A549 (cell line): ENCODE measurements around the gene DNAJC18. TPM values are rescaled to one million over a fixed set of nuclear protein-coding genes. Genes with fewer than 3 reads are reported as not detected.

Source experiments
- ATAC-seq, 2 experiments: fragments of 200-7000 bp in 1 of 2; fragments of >200 bp in 1 of 2; cut with Nextera tagmentation in 1 of 2; cut with Tn5 transposase in 1 of 2; 3 replicates each; pipeline versions ENCODE4 v1.8.0 to v1.9.1; 2018 to 2020; ENCODE audit warnings: mild to moderate bottlenecking in 1 of 2, moderate library complexity in 1 of 2
- CTCF ChIA-PET: fragments of 300-600 bp; sonication (Branson Sonifier 250); formaldehyde crosslinking; extraction: SDS; loops from one replicate; lab custom pipeline; 2021; ENCODE audit warnings: antibody characterized with exemption, inconsistent platforms; lab: Yijun Ruan, JAX
- POLR2A ChIA-PET: fragments of 350-600 bp; formaldehyde crosslinking; extraction: SDS; loops from one replicate; lab custom pipeline; 2021; ENCODE audit warnings: antibody characterized with exemption, inconsistent platforms; lab: Yijun Ruan, JAX
- DNase-seq, 2 experiments: peaks; one replicate each; pipeline versions ENCODE4 v3.0.0 to v3.0.0-alpha.2; 2011 to 2016; ENCODE audit warnings: low read depth in 1 of 2, low spot score in 1 of 2
- FAIRE-seq: peaks from 2 replicates; lab custom pipeline; 2011; peaks lifted over from hg19 to GRCh38; lab: Jason Lieb, UNC
- H3K27ac ChIP-seq, 2 experiments: fragments of >200 bp; sonication (Bioruptor Twin); formaldehyde crosslinking; 3 replicates each; pipeline ENCODE4 v1.5.1; 2016 to 2017
- H3K4me1 ChIP-seq: fragments of >200 bp; sonication (Bioruptor Twin); formaldehyde crosslinking; 3 replicates; pipeline ENCODE4 v1.6.1; 2016
- H3K4me2 ChIP-seq: fragments of >200 bp; sonication (Bioruptor Twin); formaldehyde crosslinking; 3 replicates; pipeline ENCODE4 v1.6.1; 2016
- H3K4me3 ChIP-seq: fragments of >200 bp; sonication (Bioruptor Twin); formaldehyde crosslinking; 3 replicates; pipeline ENCODE4 v1.5.1; 2016
- H3K9me3 ChIP-seq: fragments of >200 bp; sonication (Bioruptor Twin); formaldehyde crosslinking; 3 replicates; pipeline ENCODE4 v1.6.1; 2016
- CEBPB ChIP-seq, 2 experiments: fragments of >200 bp in 1 of 2; sonication (Bioruptor Twin) in 1 of 2; formaldehyde crosslinking in 1 of 2; IDR thresholded peaks; 2 replicates each; pipeline ENCODE4 v1.6.1; 2012 to 2016
- CHD4 ChIP-seq: fragments of 200-600 bp; sonication (generic); IDR thresholded peaks from 2 replicates; pipeline ENCODE4 v1.6.1; 2016; ENCODE audit warnings: antibody characterized with exemption, mild to moderate bottlenecking, borderline replicate concordance
- EHF ChIP-seq: fragments of 250-450 bp; sonication (Bioruptor Pico); IDR thresholded peaks from 2 replicates; pipeline ENCODE4 v1.5.0; 2020; ENCODE audit warnings: mild to moderate bottlenecking
- EP300 ChIP-seq, 2 experiments: fragments of >200 bp; sonication (Bioruptor Twin); formaldehyde crosslinking; IDR thresholded peaks; 2 replicates in 1 of 2; 3 replicates in 1 of 2; pipeline ENCODE4 v1.6.1; 2016 to 2017
- ESRRA ChIP-seq: fragments of 150-350 bp; IDR thresholded peaks from 2 replicates; pipeline ENCODE4 v1.6.1; 2014; ENCODE audit warnings: mild to moderate bottlenecking, low read length, borderline replicate concordance
- HEYL ChIP-seq: fragments of 250-450 bp; sonication (Bioruptor Pico); IDR thresholded peaks from 2 replicates; pipeline ENCODE4 v1.8.0; 2021; ENCODE audit warnings: mild to moderate bottlenecking, moderate library complexity
- HOXA7 ChIP-seq: fragments of 250-450 bp; sonication (Bioruptor Pico); IDR thresholded peaks from 2 replicates; pipeline ENCODE4 v1.5.0; 2020; ENCODE audit warnings: mild to moderate bottlenecking, moderate library complexity
- HOXB13 ChIP-seq: fragments of 250-450 bp; sonication (Bioruptor Pico); IDR thresholded peaks from 2 replicates; pipeline ENCODE4 v1.5.0; 2020; ENCODE audit warnings: low read depth, mild to moderate bottlenecking, moderate library complexity
- JUN ChIP-seq, 2 experiments: fragments of >200 bp; sonication (Bioruptor Twin); formaldehyde crosslinking; IDR thresholded peaks; 2 replicates in 1 of 2; 3 replicates in 1 of 2; pipeline ENCODE4 v1.6.1; 2016 to 2017
- KDM1A ChIP-seq: fragments of 200-600 bp; sonication (generic); IDR thresholded peaks from 2 replicates; pipeline ENCODE4 v1.6.1; 2016; ENCODE audit warnings: low read depth, mild to moderate bottlenecking
- MAFK ChIP-seq: fragments of 450-650 bp; IDR thresholded peaks from 2 replicates; pipeline ENCODE4 v1.6.1; 2014; ENCODE audit not compliant: partially characterized antibody
- MAZ ChIP-seq: fragments of 150-350 bp; IDR thresholded peaks from 2 replicates; pipeline ENCODE4 v1.6.1; 2014; ENCODE audit warnings: antibody characterized with exemption, low read depth, low read length, borderline replicate concordance
- MYC ChIP-seq: IDR thresholded peaks from 2 replicates; pipeline ENCODE4 v1.6.1; 2012; ENCODE audit warnings: mild to moderate bottlenecking, inconsistent platforms, low read length, improper control_type of control experiment, borderline replicate concordance
- NPAS2 ChIP-seq: fragments of 250-450 bp; sonication (Bioruptor Pico); IDR thresholded peaks from 2 replicates; pipeline ENCODE4 v1.8.0; 2022; ENCODE audit warnings: mild to moderate bottlenecking, moderate library complexity, borderline replicate concordance
- NR3C1 ChIP-seq: fragments of >200 bp; sonication (Bioruptor Twin); formaldehyde crosslinking; IDR thresholded peaks from 3 replicates; pipeline ENCODE4 v1.6.1; 2017
- POLR2AphosphoS2 ChIP-seq: conservative IDR thresholded peaks from 2 replicates; pipeline ENCODE4 v1.6.1; 2012; ENCODE audit warnings: low read length, improper control_type of control experiment, inconsistent platforms
- RNF2 ChIP-seq: fragments of 200-600 bp; sonication (generic); IDR thresholded peaks from 2 replicates; pipeline ENCODE4 v1.6.1; 2016; ENCODE audit warnings: low read depth, mild to moderate bottlenecking, antibody characterized with exemption, moderate library complexity, borderline replicate concordance
- TP53 ChIP-seq: fragments of 250-450 bp; sonication (Bioruptor Pico); IDR thresholded peaks from 2 replicates; pipeline ENCODE4 v1.5.0; 2021; ENCODE audit warnings: mild to moderate bottlenecking, moderate library complexity
- USF2 ChIP-seq: fragments of 450-650 bp; IDR thresholded peaks from 2 replicates; pipeline ENCODE4 v1.6.1; 2014; ENCODE audit warnings: antibody characterized with exemption
- ZFP36 ChIP-seq: fragments of 450-650 bp; IDR thresholded peaks from 2 replicates; pipeline ENCODE4 v1.6.1; 2014; ENCODE audit warnings: borderline replicate concordance; ENCODE audit not compliant: partially characterized antibody
- ZNF302 ChIP-seq: fragments of 250-450 bp; sonication (Bioruptor Pico); IDR thresholded peaks from 2 replicates; pipeline ENCODE4 v1.9.0; 2021; ENCODE audit warnings: inconsistent platforms, mild to moderate bottlenecking, moderate library complexity
- ZSCAN20 ChIP-seq: fragments of 250-450 bp; sonication (Bioruptor Pico); IDR thresholded peaks from 2 replicates; pipeline ENCODE4 v1.8.0; 2022; ENCODE audit warnings: mild to moderate bottlenecking, moderate library complexity
- WGBS: methylation state at CpG from one replicate; pipeline ENCODE4 v1.1.6; 2017; ENCODE audit errors: missing lambda C conversion rate; 5-methylcytosine and 5-hydroxymethylcytosine counted together
- polyA plus RNA-seq, 4 experiments: library from polyadenylated mRNA; depleted of rRNA in 3 of 4; stranded (reverse); fragments of >200 nt; fragmentation: RNase III in 1 of 4; extraction: RNeasy Plus Mini Kit Qiagen cat#74134 plus additional on column Dnase treatment in 1 of 4; gene quantifications; 2 replicates in 3 of 4; 3 replicates in 1 of 4; pipeline ENCODE4 v1.2.3, GENCODE V29; 2011 to 2017
- TF ChIP-seq, protein P1 (sequence below): fragments of 250-450 bp; sonication (Bioruptor Pico); IDR thresholded peaks from 2 replicates; pipeline ENCODE4 v1.5.0; 2021; ENCODE audit warnings: mild to moderate bottlenecking, moderate library complexity, borderline replicate concordance

DNAJC18 gene
- polyA plus RNA-seq, 2 of the 4 experiments (the other 2 are of a cell fraction): 5.3 TPM

GRCh38 chr5:139406963-139407362 is 32.4 kb downstream of the DNAJC18 start:
- ATAC-seq (no peak), DNase-seq (no peak), FAIRE-seq (no peak)
- ChIA-PET POLR2A (no interaction called here), CTCF (interaction anchor here (1.2 to 6.1 kb wide), 4 partner anchors 12 to 107 kb away, joined by 3 to 48 read pairs (median 8); partner anchors contain the start of gene PROB1)
- Histone ChIP-seq H3K27ac (no peak overlapping the region), H3K4me3 (no peak overlapping the region), H3K4me1 (peaks cover 12% of the 10 kb centered on the region), H3K9me3 (no peaks in the 10 kb centered on the region), H3K4me2 (no peak overlapping the region)
- TF ChIP-seq, protein P1, sequence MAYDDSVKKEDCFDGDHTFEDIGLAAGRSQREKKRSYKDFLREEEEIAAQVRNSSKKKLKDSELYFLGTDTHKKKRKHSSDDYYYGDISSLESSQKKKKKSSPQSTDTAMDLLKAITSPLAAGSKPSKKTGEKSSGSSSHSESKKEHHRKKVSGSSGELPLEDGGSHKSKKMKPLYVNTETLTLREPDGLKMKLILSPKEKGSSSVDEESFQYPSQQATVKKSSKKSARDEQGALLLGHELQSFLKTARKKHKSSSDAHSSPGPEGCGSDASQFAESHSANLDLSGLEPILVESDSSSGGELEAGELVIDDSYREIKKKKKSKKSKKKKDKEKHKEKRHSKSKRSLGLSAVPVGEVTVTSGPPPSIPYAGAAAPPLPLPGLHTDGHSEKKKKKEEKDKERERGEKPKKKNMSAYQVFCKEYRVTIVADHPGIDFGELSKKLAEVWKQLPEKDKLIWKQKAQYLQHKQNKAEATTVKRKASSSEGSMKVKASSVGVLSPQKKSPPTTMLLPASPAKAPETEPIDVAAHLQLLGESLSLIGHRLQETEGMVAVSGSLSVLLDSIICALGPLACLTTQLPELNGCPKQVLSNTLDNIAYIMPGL (CRISPR knock-in tag): no peak
- no peak for TF ChIP-seq EHF (CRISPR knock-in tag)
- no peak for TF ChIP-seq ZFP36
- no peak for TF ChIP-seq ESRRA
- no peak for TF ChIP-seq MYC
- no peak for TF ChIP-seq NPAS2 (CRISPR knock-in tag)
- no peak for TF ChIP-seq USF2
- TF ChIP-seq CEBPB (IDR thresholded peaks at IDR 0.05): no peak
- no peak for TF ChIP-seq KDM1A
- no peak for TF ChIP-seq MAZ
- TF ChIP-seq HEYL (CRISPR knock-in tag): no peak
- no peak for TF ChIP-seq POLR2AphosphoS2
- TF ChIP-seq TP53 (CRISPR knock-in tag): no peak
- TF ChIP-seq MAFK: no peak
- no peak for TF ChIP-seq JUN (IDR thresholded peaks at IDR 0.05)
- TF ChIP-seq ZSCAN20 (CRISPR knock-in tag): no peak
- TF ChIP-seq EP300 (IDR thresholded peaks at IDR 0.05): no peak
- no peak for TF ChIP-seq HOXA7
- no peak for TF ChIP-seq RNF2
- no peak for TF ChIP-seq HOXB13 (CRISPR knock-in tag)
- WGBS: 85% methylated on average over 2 of the region's 2 CpGs

- peak overlapping the region; percentile 71 for H3K4me2 ChIP-seq
- WGBS: 75% methylated on average over 5 of the region's 5 CpGs
- TF ChIP-seq CHD4: no peak
- no peak for TF ChIP-seq ZNF302
- TF ChIP-seq NR3C1: no peak
- ATAC-seq: no peak; a peak in 1 of 6 replicates
- POLR2A ChIA-PET: interaction anchor here (1.0 kb wide), 1 partner anchor 110 kb away, joined by 5 read pairs; no protein-coding TSS in a partner anchor
- CTCF ChIA-PET: interaction anchor here (6.1 kb wide), 1 partner anchor 18 kb away, joined by 48 read pairs; no protein-coding TSS in a partner anchor
- no peak for FAIRE-seq
- H3K4me1 ChIP-seq: peaks cover 12% of the 10 kb centered on the region
- H3K27ac ChIP-seq: peak overlapping the region; percentile 86 to 91
- DNase-seq: no peak
- no peaks in the 10 kb centered on the region for H3K9me3 ChIP-seq
- H3K4me3 ChIP-seq: peak overlapping the region; percentile 45
These were observed 34.9 kb downstream of the DNAJC18 start for GRCh38 chr5:139404484-139404840.
